Ovary (tissue), 3 donors: ENCODE measurements around the gene YPEL1.

ENCODE experiments used
- CTCF ChIP-seq, 3 donors: fragments of 450-650 bp in 2 of 3; fragments of 200-600 bp in 1 of 3; IDR thresholded peaks; one replicate each; pipeline versions ENCODE4 v1.5.1 to v1.8.0; 2016 to 2022; ENCODE audit warnings: antibody characterized with exemption in 3 of 3, mild to moderate bottlenecking in 1 of 3
- EP300 ChIP-seq: sonication (generic); formaldehyde crosslinking; IDR thresholded peaks from one replicate; pipeline ENCODE4 v1.6.1; 2017; ENCODE audit warnings: antibody characterized with exemption
- POLR2A ChIP-seq: fragments of 450-650 bp; IDR thresholded peaks from one replicate; pipeline ENCODE4 v1.6.1; 2017; ENCODE audit warnings: antibody characterized with exemption, mild to moderate bottlenecking, moderate library complexity
- donor health status: DM: no; HTN: no; CAD: no.

GRCh38 chr22:21779444-21779843, 43.9 kb upstream of the YPEL1 start:
- no peak for TF ChIP-seq CTCF (IDR thresholded peaks at IDR 0.05)
- TF ChIP-seq EP300 = no peak
- no peak for TF ChIP-seq POLR2A
